Neural cell (in vitro differentiated cells): Measurements from ENCODE around the gene HOXA2. TPM values are rescaled to one million over a fixed set of nuclear protein-coding genes. Genes with fewer than 3 reads are reported as not detected.

Source experiments
- H2AFZ ChIP-seq: fragments of 200-600, 300-800 bp; sonication (generic), shearing (Covaris generic); 2 replicates; pipeline ENCODE4 v1.6.0; 2014; ENCODE audit warnings: low read depth, mild to moderate bottlenecking, antibody characterized with exemption, low read length, moderate library complexity
- H3F3A ChIP-seq: fragments of 200-600 bp; shearing (Covaris generic); 2 replicates; pipeline ENCODE4 v1.6.1; 2016; ENCODE audit warnings: mild to moderate bottlenecking, moderate library complexity, mixed read lengths, antibody characterized with exemption, low read length; ENCODE audit not compliant: insufficient read depth, poor library complexity, severe bottlenecking
- H3K27ac ChIP-seq: fragments of 200-600, 300-800 bp; sonication (generic), shearing (Covaris generic); 2 replicates; pipeline ENCODE4 v1.5.1; 2014; ENCODE audit warnings: mild to moderate bottlenecking, low read length, moderate library complexity
- H3K27me3 ChIP-seq: fragments of 300-800, 200-600 bp; sonication (generic), shearing (Covaris generic); 2 replicates; pipeline ENCODE4 v1.6.0; 2014; ENCODE audit warnings: mild to moderate bottlenecking, low read depth, low read length, moderate library complexity; ENCODE audit not compliant: insufficient read depth
- H3K36me3 ChIP-seq: fragments of 300-800, 200-600 bp; sonication (generic), shearing (Covaris generic); 2 replicates; pipeline ENCODE4 v1.5.1; 2014; ENCODE audit warnings: mild to moderate bottlenecking, antibody characterized with exemption, low read length, moderate library complexity; ENCODE audit not compliant: insufficient read depth
- H3K4me2 ChIP-seq: fragments of 300-800, 200-600 bp; sonication (generic), shearing (Covaris generic); 2 replicates; pipeline ENCODE4 v1.6.0; 2014; ENCODE audit warnings: mild to moderate bottlenecking, low read length
- H3K4me3 ChIP-seq: fragments of 300-800, 200-600 bp; sonication (generic), shearing (Covaris generic); 2 replicates; pipeline ENCODE4 v1.5.1; 2014; ENCODE audit warnings: mild to moderate bottlenecking, low read length, moderate library complexity
- H3K79me2 ChIP-seq: fragments of 200-600 bp; shearing (Covaris generic); replicated peaks from 2 replicates; pipeline ENCODE4 v1.6.0; 2014; ENCODE audit warnings: mild to moderate bottlenecking, low read length, moderate library complexity; ENCODE audit not compliant: insufficient read depth
- H3K9ac ChIP-seq: fragments of 300-800, 200-600 bp; sonication (generic), shearing (Covaris generic); 2 replicates; pipeline ENCODE4 v1.6.1; 2016; ENCODE audit warnings: mild to moderate bottlenecking, low read length, mixed read lengths
- H3K9me2 ChIP-seq: fragments of 200-600 bp; shearing (Covaris generic); 2 replicates; pipeline ENCODE4 v1.6.1; 2016; ENCODE audit warnings: mild to moderate bottlenecking, low read length, mixed read lengths; ENCODE audit not compliant: insufficient read depth
- H3K9me3 ChIP-seq: fragments of 200-600, 300-800 bp; sonication (generic), shearing (Covaris generic); 2 replicates; pipeline ENCODE4 v1.6.1; 2016; ENCODE audit warnings: mild to moderate bottlenecking, mixed run types, low read length, moderate library complexity, mixed read lengths
- H4K20me1 ChIP-seq: fragments of 200-600 bp; shearing (Covaris generic); 2 replicates; pipeline ENCODE4 v1.6.1; 2016; ENCODE audit warnings: mild to moderate bottlenecking, mixed run types; ENCODE audit not compliant: insufficient read depth
- CTCF ChIP-seq: fragments of 450-650 bp; IDR thresholded peaks from 2 replicates; pipeline ENCODE4 v1.5.1; 2014; ENCODE audit warnings: antibody characterized with exemption, mild to moderate bottlenecking, moderate library complexity; ENCODE audit not compliant: poor library complexity, severe bottlenecking
- EP300 ChIP-seq: fragments of 450-650 bp; conservative IDR thresholded peaks from 2 replicates; pipeline ENCODE4 v1.6.1; 2014; ENCODE audit warnings: antibody characterized with exemption, mild to moderate bottlenecking, moderate library complexity; ENCODE audit not compliant: poor library complexity, severe bottlenecking
- EZH2 ChIP-seq: fragments of 200-600, 300-800 bp; shearing (Covaris generic), sonication (generic); IDR thresholded peaks from 2 replicates; pipeline ENCODE4 v1.6.1; 2014; ENCODE audit warnings: antibody characterized with exemption, low read length, borderline replicate concordance, mild to moderate bottlenecking; ENCODE audit not compliant: insufficient read depth, poor library complexity, severe bottlenecking
- MXI1 ChIP-seq: fragments of 450-650 bp; conservative IDR thresholded peaks from 2 replicates; pipeline ENCODE4 v1.6.1; 2014; ENCODE audit warnings: antibody characterized with exemption, mild to moderate bottlenecking; ENCODE audit not compliant: poor library complexity, severe bottlenecking
- POLR2AphosphoS5 ChIP-seq: IDR thresholded peaks from 2 replicates; pipeline ENCODE4 v1.6.1; 2012
- RAD21 ChIP-seq: fragments of 450-650 bp; conservative IDR thresholded peaks from 2 replicates; pipeline ENCODE4 v1.6.1; 2014; ENCODE audit warnings: antibody characterized with exemption, mild to moderate bottlenecking, moderate library complexity
- SMC3 ChIP-seq: fragments of 450-650 bp; conservative IDR thresholded peaks from 2 replicates; pipeline ENCODE4 v1.6.1; 2014; ENCODE audit warnings: antibody characterized with exemption, mild to moderate bottlenecking, moderate library complexity; ENCODE audit not compliant: poor library complexity
- TAF1 ChIP-seq: IDR thresholded peaks from 2 replicates; pipeline ENCODE4 v1.6.1; 2012; ENCODE audit warnings: low read depth
- polyA plus RNA-seq: library from polyadenylated mRNA; depleted of rRNA; stranded (reverse); fragments of >200 nt; gene quantifications from 2 replicates; pipeline ENCODE4 v1.2.3, GENCODE V29; 2014

HOXA2 gene
- polyA plus RNA-seq, 1 donor from 2014 or later, result not detected

DNA sequence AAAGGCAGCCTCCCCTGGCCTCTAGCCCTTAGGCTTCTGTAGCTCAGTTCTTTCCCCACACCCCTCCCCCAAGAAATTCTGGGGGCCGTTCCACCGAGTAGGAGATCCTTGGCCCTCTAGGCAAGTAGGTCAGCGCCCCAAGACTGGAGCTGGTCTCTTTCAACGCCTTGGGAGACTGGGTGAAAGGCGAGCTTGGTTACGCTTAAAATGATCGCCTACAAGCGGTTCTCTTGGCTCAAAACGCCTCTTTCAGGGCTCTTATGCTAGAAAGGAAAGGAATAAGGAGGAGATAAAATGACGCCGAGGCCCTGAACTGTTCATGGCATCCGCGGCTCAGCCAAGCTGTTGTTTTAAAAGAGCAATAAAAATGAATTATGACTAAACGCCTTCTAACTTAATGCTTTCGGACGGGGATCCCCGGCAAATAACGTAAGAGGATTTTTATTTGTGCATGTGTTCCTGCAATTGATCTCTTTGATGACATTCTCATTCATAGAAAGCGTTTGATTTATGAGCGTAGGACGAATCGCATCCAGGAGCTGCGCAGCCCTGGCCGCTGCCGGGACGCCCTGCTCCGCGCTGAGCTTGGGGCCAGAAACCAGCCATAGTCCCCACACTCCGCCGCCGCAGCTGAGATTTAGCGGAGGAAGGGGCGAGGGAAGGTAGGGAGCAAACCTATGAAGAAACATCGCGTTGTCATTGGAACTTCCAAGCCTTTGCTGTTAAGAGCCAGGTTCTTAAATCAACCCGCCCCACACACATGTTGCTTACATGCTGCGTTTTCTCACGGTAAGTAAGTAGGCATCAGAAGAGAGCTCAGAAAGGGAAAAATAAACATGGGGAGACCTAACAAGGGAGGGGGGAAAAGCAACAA is 3.7 kb downstream of the HOXA2 start:
- H3K4me2 ChIP-seq, result no peak overlapping the region
- H4K20me1 ChIP-seq, result no peaks in the 10 kb centered on the region

DNA sequence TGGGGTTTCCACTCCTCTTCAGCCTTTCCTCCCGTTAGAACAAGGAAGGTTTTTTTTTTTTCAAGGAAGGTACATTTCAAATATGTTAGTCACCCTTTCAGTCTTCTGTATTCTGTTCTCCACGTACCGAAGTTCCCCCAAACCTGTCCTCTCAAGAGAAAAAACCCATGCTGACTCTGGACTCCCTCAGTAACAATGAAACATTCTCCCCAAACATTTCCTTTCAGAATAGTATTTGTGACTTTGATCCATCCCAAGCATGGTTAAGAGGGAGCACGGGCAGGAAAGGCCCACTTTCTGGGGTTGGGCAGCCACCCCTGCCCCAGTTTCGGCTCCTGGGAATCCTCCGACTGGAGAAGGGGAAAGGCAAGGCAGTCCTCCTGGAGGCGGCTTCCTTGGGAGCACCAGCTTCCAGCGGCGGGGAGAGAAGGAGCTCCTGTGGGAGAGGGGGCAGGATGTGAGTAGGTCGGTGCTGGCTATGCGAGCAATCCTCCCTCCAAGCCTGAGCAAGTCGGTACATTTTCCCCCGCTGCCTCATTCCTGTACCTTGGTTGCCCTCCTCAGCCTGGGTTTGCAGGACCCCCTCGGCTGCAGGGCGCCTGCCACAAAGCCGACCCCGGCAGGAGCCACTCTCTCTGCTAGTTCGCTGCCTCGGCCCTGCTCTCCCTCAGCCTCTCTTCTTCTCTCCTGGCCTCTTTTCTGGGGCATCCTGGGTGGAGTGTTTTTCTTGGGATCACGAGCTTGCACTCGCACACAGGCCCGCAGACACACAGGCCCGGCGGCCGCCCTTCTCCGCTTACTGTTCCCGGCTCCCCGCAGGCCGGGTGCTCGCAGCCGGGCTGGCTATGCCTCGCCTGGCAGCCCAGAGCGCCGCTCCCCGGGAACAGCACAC is 4.6 kb downstream of the HOXA2 start:
- peaks cover 3% of the 10 kb centered on the region for H3K9me3 ChIP-seq
- no peaks in the 10 kb centered on the region for H3F3A ChIP-seq
- H2AFZ ChIP-seq, result no peak overlapping the region
- H3K9ac ChIP-seq, result no peak overlapping the region
- peaks cover 100% of the 10 kb centered on the region for H3K27me3 ChIP-seq
- no peaks in the 10 kb centered on the region for H3K36me3 ChIP-seq
- TF ChIP-seq RAD21 (no peak), MXI1 (no peak)
- H3K27ac ChIP-seq, result no peak overlapping the region
- no peaks in the 10 kb centered on the region for H3K9me2 ChIP-seq
- H3K79me2 ChIP-seq, result no peaks in the 10 kb centered on the region
- no peak overlapping the region for H3K4me2 ChIP-seq
- H4K20me1 ChIP-seq, result no peaks in the 10 kb centered on the region
- no peak overlapping the region for H3K4me3 ChIP-seq

More for the DNA sequence above, 3.7 kb downstream of the HOXA2 start:
- no peak overlapping the region for H3K4me3 ChIP-seq
- no peak overlapping the region for H3K27ac ChIP-seq
- H3K9me3 ChIP-seq, result peaks cover 3% of the 10 kb centered on the region
- no peaks in the 10 kb centered on the region for H3K79me2 ChIP-seq
- TF ChIP-seq SMC3, result no peak
- TF ChIP-seq MXI1, result no peak
- no peak for TF ChIP-seq CTCF
- TF ChIP-seq RAD21, result no peak
- TF ChIP-seq POLR2AphosphoS5, result peak; percentile 18
- peak; percentile 38 for TF ChIP-seq EZH2
- no peak for TF ChIP-seq EP300
- no peak for TF ChIP-seq TAF1
- no peak overlapping the region for H2AFZ ChIP-seq
- no peak overlapping the region for H3K9ac ChIP-seq
- peaks cover 100% of the 10 kb centered on the region for H3K27me3 ChIP-seq
- H3K9me2 ChIP-seq, result no peaks in the 10 kb centered on the region
- no peaks in the 10 kb centered on the region for H3K36me3 ChIP-seq
- no peaks in the 10 kb centered on the region for H3F3A ChIP-seq

- Histone ChIP-seq H3F3A (no peaks in the 10 kb centered on the region), H3K36me3 (no peaks in the 10 kb centered on the region), H3K9me3 (peaks cover 3% of the 10 kb centered on the region), H3K4me2 (no peak overlapping the region), H3K79me2 (no peaks in the 10 kb centered on the region), H2AFZ (no peak overlapping the region), H3K4me3 (peak overlapping the region; percentile 63), H4K20me1 (no peaks in the 10 kb centered on the region), H3K9me2 (no peaks in the 10 kb centered on the region), H3K27ac (no peak overlapping the region), H3K27me3 (peaks cover 100% of the 10 kb centered on the region), H3K9ac (no peak overlapping the region)
- TF ChIP-seq EZH2, result no peak
- peak; percentile 43 for TF ChIP-seq POLR2AphosphoS5
Measured at GRCh38 chr7:27096768-27097514, 5.5 kb downstream of the HOXA2 start.
